ENCODE measurements around the gene LAIR2.

The LAIR2 gene

DNA sequence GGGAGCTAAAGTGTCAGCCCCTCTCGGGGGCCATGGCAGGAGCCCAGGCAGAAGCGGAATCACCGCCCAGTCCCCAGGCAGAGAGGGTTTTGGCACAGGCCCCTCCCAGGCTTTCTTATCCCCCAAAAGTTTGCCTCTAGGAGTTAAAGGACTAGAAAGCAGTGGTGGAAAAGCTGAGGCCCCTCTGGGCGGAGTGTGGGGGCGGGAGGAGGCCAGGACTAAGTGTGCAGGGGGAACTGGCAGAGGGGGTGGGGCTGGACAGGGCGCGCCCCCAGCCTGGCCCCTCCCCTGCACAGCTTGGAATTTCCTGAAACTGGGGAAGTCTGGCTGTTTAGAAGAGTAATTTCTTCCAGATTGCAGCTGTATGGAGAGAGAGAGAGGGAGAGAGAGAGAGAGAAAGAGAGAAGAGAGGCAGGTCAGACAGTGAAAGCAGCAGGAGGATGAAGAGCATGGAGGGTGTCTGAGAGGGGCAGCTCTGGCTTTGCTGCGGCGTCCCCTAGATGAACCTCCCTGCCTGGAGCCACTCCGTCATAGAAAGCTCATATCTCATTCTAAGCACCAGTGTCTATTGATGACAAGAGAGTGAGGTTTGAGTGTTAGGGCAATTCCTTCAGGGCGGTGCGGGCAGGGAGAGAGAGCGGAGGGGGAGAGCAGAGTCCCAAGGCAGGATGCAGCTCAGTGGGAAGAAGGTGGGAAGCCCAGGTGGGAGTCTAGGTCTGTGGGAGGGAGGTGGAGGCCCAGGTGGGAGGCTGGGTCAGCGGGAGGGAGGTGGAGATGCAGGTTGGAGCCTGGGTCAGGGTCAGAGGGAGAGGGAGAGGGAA lies 29.4 kb upstream of the LAIR2 start, which contains the start of gene CDC42EP5:
TSS of gene CDC42EP5 (minus strand) at position 226 of the 821 bp plus-strand sequence. CDS start 7,749 bp downstream, outside the sequence.
- H3K27ac ChIP-seq: peak within 1 kb of the TSS; percentile 29
- peaks cover 5% of the 10 kb centered on the region for H3K4me1 ChIP-seq
- H3K9ac ChIP-seq: no peak within 1 kb of the TSS
- H3K79me2 ChIP-seq: no peaks in the 10 kb centered on the region
- TF ChIP-seq CTCF (IDR thresholded peaks at IDR 0.05): no peak
- peak within 1 kb of the TSS; percentile 73 for H2AFZ ChIP-seq
- peak within 1 kb of the TSS; percentile 22 for H3K4me3 ChIP-seq (ENCODE audit: low read depth, low read length)
- H3K27me3 ChIP-seq (ENCODE audit: control insufficient read depth, insufficient read depth, low read length): no peaks in the 10 kb centered on the region
- H3K36me3 ChIP-seq (ENCODE audit: control insufficient read depth, insufficient read depth, low read length): no peaks in the 10 kb centered on the region
- no peaks in the 10 kb centered on the region for H3K9me3 ChIP-seq (ENCODE audit: control insufficient read depth, low read length)
- peak within 1 kb of the TSS; percentile 63 for H3K4me2 ChIP-seq (ENCODE audit: low read length)

- Histone ChIP-seq H2AFZ (peak overlapping the region; percentile 73), H3K4me1 (peaks cover 5% of the 10 kb centered on the region), H3K27me3 (ENCODE audit: control insufficient read depth, insufficient read depth, low read length) (no peaks in the 10 kb centered on the region), H3K9me3 (ENCODE audit: control insufficient read depth, low read length) (no peaks in the 10 kb centered on the region), H3K4me2 (ENCODE audit: low read length) (no peak overlapping the region), H3K27ac (no peak overlapping the region), H3K79me2 (no peaks in the 10 kb centered on the region), H3K9ac (no peak overlapping the region), H3K4me3 (ENCODE audit: low read depth, low read length) (no peak overlapping the region), H3K36me3 (ENCODE audit: control insufficient read depth, insufficient read depth, low read length) (no peaks in the 10 kb centered on the region)
- TF ChIP-seq CTCF (IDR thresholded peaks at IDR 0.05): no peak
Observed at GRCh38 chr19:54473892-54474372, 28.7 kb upstream of the LAIR2 start.

GRCh38 chr19:54475706-54476105 lies 26.9 kb upstream of the LAIR2 start:
- Histone ChIP-seq H3K36me3 (ENCODE audit: control insufficient read depth, insufficient read depth, low read length) (no peaks in the 10 kb centered on the region), H3K79me2 (no peaks in the 10 kb centered on the region), H3K27ac (no peak overlapping the region), H3K4me2 (ENCODE audit: low read length) (no peak overlapping the region), H2AFZ (no peak overlapping the region), H3K9ac (no peak overlapping the region), H3K9me3 (ENCODE audit: control insufficient read depth, low read length) (no peaks in the 10 kb centered on the region), H3K27me3 (ENCODE audit: control insufficient read depth, insufficient read depth, low read length) (no peaks in the 10 kb centered on the region), H3K4me1 (peaks cover 5% of the 10 kb centered on the region), H3K4me3 (ENCODE audit: low read depth, low read length) (no peak overlapping the region)
- no peak for TF ChIP-seq CTCF (IDR thresholded peaks at IDR 0.05)

DNA sequence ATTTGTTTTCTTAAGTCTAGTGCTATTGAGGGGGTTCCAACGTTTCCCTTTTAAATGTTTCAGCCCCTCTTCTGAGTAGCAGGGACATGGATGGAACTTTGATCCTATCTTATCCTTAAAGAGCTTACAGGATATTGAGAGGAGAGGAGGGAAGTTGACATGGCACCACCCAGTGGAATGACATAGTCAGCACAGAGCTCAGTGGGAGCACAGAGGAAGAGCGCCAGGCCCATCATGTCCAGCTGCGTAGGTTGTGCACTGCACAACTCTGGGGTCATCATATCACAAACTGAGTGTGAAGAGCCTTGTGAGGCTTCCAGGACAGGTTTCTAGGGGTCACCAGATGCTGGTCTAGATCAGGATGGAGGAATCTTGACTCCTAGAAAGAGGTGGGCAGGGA lies 25.0 kb upstream of the LAIR2 start:
- Histone ChIP-seq H2AFZ (no peak overlapping the region), H3K9me3 (ENCODE audit: control insufficient read depth, low read length) (no peaks in the 10 kb centered on the region), H3K79me2 (no peaks in the 10 kb centered on the region), H3K9ac (no peak overlapping the region), H3K4me2 (ENCODE audit: low read length) (no peak overlapping the region), H3K27ac (no peak overlapping the region), H3K4me1 (peaks cover 5% of the 10 kb centered on the region), H3K4me3 (ENCODE audit: low read depth, low read length) (no peak overlapping the region), H3K27me3 (ENCODE audit: control insufficient read depth, insufficient read depth, low read length) (no peaks in the 10 kb centered on the region), H3K36me3 (ENCODE audit: control insufficient read depth, insufficient read depth, low read length) (no peaks in the 10 kb centered on the region)
- TF ChIP-seq CTCF (IDR thresholded peaks at IDR 0.05): no peak

Data from parathyroid adenoma (tissue), 2 donors.